Sigmoid colon (tissue), 3 donors: ENCODE measurements around the gene IL1RAPL1.

Experiments
- POLR2A ChIP-seq, 2 donors: fragments of 450-650 bp; IDR thresholded peaks; one replicate each; pipeline ENCODE4 v1.6.1; 2016; ENCODE audit warnings: antibody characterized with exemption in 2 of 2, mild to moderate bottlenecking in 2 of 2, moderate library complexity in 2 of 2
- TF ChIP-seq, protein P1 (sequence below), 4 experiments: fragments of 450-650 bp in 3 of 4; fragments of 200-600 bp in 1 of 4; IDR thresholded peaks; one replicate each; pipeline ENCODE4 v1.5.1; 2016 to 2019; ENCODE audit warnings: antibody characterized with exemption in 4 of 4, mild to moderate bottlenecking in 3 of 4, moderate library complexity in 2 of 4

- TF ChIP-seq, protein P1, sequence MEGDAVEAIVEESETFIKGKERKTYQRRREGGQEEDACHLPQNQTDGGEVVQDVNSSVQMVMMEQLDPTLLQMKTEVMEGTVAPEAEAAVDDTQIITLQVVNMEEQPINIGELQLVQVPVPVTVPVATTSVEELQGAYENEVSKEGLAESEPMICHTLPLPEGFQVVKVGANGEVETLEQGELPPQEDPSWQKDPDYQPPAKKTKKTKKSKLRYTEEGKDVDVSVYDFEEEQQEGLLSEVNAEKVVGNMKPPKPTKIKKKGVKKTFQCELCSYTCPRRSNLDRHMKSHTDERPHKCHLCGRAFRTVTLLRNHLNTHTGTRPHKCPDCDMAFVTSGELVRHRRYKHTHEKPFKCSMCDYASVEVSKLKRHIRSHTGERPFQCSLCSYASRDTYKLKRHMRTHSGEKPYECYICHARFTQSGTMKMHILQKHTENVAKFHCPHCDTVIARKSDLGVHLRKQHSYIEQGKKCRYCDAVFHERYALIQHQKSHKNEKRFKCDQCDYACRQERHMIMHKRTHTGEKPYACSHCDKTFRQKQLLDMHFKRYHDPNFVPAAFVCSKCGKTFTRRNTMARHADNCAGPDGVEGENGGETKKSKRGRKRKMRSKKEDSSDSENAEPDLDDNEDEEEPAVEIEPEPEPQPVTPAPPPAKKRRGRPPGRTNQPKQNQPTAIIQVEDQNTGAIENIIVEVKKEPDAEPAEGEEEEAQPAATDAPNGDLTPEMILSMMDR (IDR thresholded peaks at IDR 0.05): no peak
- TF ChIP-seq POLR2A (IDR thresholded peaks at IDR 0.05): no peak
Measured at GRCh38 chrX:28609003-28609402, 21.8 kb downstream of the IL1RAPL1 start.
